PFSK-1 (cell line): ENCODE results near the gene DLD.

Source experiments
- FOXP2 ChIP-seq: optimal IDR thresholded peaks from 2 replicates; pipeline ENCODE3; 2011; ENCODE audit warnings: borderline replicate concordance, control low read depth, inconsistent platforms; ENCODE audit not compliant: insufficient read depth; ENCODE audit errors: extremely low read length, extremely low read depth
- REST ChIP-seq, 2 experiments: IDR thresholded peaks; 2 replicates each; pipeline versions ENCODE4 v1.6.1 to v1.8.0; 2011 to 2012; ENCODE audit warnings: low read depth in 2 of 2, low read length in 2 of 2, control low read depth in 1 of 2, inconsistent platforms in 1 of 2, mild to moderate bottlenecking in 1 of 2, moderate library complexity in 1 of 2; ENCODE audit not compliant: insufficient read depth in 1 of 2

GRCh38 chr7:107962817-107963216, 71.8 kb downstream of the DLD start:
- TF ChIP-seq REST (IDR thresholded peaks at IDR 0.05; ENCODE audit: insufficient read depth in 1 of 2, low read depth in 2 of 2, low read length in 2 of 2) (no peak), FOXP2 (no peak)
